ENCODE data around the gene ZNF507.

- TF ChIP-seq CTCF (optimal IDR thresholded peaks at IDR 0.05 in 1 of 3, IDR thresholded peaks at IDR 0.05 in 1 of 3, conservative IDR thresholded peaks at IDR 0.05 in 1 of 3; ENCODE audit: extremely low read depth in 1 of 3, insufficient read depth in 2 of 3, low read length in 3 of 3) (no peak), EZH2 (IDR thresholded peaks at IDR 0.05; ENCODE audit: low read length) (no peak)
Observed at GRCh38 chr19:32355309-32355708, 9.9 kb downstream of the ZNF507 start.

Measured in keratinocyte (primary cell).